HG03439 (cell line): Measurements from ENCODE around the gene SGCG.
"Not testable (repeated sequence)": the region's sequence is repeated elsewhere in the genome, so short reads cannot be mapped to it uniquely, and the experiment has no call there.

ENCODE experiments used
- ATAC-seq: cut with Tn5 transposase; IDR thresholded peaks from one replicate; pipeline ENCODE4 v1.9.1; 2021; ENCODE audit warnings: mild to moderate bottlenecking, moderate library complexity; ENCODE audit not compliant: unreplicated experiment

SGCG gene, protein sequence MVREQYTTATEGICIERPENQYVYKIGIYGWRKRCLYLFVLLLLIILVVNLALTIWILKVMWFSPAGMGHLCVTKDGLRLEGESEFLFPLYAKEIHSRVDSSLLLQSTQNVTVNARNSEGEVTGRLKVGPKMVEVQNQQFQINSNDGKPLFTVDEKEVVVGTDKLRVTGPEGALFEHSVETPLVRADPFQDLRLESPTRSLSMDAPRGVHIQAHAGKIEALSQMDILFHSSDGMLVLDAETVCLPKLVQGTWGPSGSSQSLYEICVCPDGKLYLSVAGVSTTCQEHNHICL

DNA sequence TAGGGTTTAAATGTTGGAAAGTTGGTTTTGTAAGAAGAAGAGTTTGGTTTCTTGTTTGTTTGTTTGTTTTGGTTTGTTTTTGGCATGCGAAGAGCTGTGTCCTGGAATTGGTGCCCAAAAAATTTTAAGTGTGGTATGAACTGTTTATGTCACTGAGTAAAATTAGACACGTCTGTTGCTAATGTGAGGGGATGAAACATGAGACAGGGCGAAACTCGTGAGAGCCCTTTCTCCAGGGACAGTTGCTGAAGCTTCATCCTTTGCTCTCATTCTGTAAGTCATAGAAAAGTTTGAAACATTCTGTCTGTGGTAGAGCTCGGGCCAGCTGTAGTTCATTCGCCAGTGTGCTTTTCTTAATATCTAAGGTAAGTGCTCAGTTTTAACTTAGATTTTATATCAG is at the start of gene SGCG:
Gene SGCG, plus strand, starts transcription at position 269 of the 400 bp plus-strand sequence. CDS start 22,716 bp downstream, outside the sequence.
- no peak for ATAC-seq

DNA sequence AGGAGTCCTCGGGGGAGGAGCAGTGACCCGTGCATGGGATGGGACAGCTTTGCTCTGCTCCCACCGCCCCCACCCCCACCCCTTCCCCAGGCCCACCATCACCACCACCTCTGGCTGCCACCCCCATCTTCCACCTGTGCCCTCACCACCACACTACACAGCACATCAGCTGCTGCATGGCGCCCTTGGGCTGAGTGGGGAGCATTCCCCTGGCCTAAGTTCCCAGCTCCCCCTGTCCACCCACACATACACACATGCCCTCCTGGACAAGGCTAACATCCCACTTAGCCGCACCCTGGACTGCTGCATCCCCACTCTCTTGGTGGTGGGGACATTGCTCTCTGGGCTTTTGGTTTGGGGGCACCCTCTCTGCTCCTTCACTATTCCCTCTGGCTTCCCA is 46.2 kb upstream of the SGCG start:
- no peak for ATAC-seq

DNA sequence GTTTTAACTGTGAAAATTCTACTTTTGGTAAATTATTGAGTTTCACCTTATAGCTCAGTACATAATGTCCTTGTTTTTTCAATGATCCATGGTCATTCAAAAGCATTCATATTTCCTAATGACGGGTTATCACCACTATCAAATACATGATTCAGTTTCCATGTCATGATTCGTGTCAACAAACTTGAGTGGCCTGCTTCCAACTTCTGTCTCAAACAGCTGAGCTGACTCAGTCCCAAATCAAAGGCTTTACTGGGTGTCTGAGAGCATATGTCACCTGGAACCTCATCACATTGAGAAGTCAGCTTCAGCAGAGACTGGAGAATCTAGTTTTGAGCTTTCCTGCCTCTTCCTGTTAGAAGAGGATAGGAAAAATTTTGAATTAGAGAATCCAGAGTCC is 40.3 kb upstream of the SGCG start:
- ATAC-seq: no peak

DNA sequence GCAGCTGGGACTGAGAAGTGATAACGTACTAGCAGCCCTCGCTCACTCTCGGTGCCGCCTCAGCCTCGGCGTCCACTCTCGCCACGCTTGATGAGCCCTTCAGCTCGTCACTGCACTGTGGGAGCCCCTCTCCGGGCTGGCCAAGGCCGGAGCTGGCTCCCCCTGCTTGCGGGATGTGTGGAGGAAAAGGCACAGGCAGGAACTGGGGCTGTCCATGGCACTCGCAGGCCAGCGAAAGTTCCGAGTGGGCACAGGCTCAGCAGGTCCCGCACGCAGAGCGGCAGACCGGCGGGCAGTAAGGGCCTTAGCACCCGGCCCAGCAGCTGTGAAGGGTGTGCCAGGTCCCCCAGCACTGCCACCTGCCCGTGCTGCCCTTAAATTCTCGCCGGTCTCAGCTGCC is 38.8 kb upstream of the SGCG start:
- no peak for ATAC-seq

DNA sequence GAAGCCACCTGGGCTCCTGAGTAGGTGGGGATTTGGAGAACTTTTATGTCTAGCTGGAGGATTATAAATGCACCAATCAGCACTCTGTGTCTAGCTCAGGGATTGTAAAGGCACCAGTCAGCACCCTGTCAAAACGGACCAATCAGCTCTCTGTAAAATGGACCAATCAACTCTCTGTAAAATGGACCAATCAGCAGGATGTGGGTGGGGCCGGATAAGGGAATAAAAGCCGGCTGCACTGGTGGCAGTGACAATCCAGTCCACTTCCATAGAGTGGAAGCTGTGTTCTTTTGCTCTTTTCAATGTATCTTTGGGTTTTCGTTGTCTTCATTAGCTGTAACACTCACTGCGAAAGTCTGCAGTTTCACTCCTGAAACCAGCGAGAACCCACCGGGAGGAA is 38.2 kb upstream of the SGCG start:
- ATAC-seq: not testable (repeated sequence)

DNA sequence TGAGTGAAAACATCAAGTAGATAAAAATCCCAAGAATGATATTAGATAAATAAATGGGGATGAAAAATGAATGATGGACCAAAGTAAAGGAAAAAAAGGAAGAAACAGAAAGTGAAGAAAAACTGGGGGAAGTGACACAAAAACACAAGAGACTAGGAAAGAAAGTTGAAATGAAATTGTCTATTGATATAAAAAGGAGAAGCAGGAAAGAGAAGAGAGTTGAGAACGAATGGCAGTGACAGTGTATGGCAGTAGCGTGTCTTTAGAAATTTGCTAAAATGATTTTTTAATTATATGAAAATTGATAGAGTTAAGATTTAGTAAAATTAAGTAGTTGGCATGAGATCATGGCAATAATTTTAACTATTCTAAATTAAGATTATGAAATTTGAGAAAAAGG is 36.3 kb upstream of the SGCG start:
- ATAC-seq: no peak

DNA sequence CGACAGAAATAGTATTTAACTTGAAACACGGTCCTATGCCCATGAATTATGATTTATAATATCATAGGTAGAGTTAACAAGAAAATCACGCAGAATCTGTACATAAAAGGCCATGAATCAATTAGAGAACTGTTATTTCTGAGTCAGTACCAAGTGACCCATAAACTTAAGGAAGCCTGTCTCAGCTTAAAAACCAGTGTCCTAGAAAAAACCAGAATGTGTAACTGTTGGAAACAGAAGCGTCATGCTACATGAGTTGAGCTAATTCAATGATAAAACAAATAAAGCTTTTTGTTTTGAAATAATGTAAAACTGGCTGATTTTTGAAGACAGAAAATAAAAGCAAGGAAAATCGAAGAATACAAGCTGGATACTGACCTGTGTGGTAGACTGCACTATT is 34.8 kb upstream of the SGCG start:
- no peak for ATAC-seq

DNA sequence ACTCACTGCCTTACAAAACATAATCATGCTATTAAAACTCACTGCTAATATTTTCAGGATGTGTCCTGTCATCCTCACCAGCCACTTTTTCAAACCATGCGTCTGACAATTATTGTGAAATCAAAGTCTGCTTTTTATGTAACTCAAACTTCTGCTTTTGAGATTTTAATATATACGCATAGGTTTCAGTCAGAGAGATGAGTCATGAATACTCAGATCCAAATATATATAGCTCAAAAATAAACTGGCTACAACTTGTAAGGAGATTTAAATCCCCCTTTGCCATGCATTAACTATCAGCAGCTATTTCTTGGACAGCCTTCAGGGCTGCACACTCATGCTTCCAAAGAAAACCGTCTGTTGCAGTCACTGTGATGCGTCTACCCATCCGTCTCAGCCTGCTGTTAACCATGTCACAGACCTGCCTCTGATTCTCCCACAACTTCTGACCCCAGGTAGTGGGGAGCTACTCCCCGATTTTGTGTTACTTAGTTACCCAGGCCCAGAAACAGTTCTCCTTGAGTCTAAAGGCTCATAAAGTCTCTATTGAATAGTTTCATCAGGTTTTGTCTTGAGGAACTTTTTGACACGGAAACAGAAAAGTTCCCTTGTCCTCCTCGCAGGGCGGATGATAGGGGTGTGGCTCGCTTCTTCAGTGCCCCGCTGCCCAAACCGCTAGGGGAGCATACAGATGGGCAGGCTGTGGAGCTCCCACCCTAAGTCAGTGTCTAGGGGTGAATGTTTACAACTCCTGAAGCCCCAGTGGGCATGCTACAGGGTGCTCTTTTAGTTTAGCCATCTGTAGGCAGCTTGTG is 33.8 kb upstream of the SGCG start:
- no peak for ATAC-seq

DNA sequence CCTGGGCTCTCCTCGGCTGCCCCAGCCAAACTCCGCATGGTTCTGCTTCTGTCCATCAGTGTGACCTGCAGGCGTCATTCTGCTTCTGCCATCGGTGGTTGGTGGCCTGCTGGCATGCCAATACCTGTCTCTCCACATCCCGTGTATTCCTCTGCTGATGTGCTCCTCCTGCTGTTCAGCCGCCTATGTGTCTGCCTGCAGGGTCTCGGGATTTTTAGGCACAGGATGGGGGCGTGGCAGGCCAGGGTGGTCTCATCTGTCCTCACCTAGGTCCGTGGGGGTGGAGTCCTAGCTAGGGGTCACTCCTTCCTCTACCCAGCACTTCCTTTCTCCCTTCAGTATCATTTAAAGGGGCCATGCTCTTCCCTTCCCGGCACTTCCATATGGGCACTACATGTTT is 33.0 kb upstream of the SGCG start:
- ATAC-seq: no peak

DNA sequence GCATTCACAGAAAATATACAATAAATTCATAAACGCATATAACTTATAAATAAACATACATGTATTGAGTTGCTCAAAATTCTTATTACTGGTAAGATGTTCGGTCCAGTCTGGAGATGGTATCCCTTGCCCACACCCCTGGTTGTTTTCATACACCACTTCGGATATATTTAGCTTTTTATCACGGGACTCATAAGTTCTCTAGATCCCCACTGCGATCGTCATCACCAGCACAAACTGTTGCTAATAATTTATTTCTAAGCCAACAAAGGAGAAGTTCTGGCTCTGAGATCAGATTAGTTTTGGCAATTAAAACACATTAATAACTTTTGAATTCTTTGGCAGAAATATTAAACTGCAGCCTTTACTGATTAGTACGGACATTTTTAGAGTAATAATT is 23.0 kb upstream of the SGCG start:
- no peak for ATAC-seq

DNA sequence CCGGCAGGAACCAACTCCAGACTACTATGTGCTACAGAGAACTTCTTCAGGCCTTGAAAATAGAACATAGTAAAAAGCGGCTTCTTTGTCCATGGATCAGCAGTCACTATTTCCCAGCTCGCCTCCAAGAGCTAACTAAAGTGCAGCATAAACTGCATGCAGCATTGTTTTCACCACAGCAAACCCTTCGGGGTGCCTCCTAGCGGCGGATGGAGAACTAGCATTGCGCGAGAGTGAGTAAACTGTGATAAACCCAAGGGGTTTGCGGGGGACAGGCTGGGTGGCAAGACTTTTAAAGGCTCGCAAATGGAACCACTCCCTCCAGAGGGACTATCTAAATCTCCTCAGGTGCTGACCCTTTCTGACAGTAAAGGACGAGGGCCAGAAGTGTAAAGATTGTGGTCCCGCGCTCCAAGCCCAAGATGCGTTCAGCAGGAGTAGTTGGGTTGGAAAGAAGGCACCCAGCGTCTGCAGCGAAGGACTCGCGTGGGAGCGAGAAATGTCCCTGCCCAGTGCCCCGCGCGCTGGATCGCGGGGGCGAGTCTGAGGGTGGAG is 21.5 kb upstream of the SGCG start:
- no peak for ATAC-seq

DNA sequence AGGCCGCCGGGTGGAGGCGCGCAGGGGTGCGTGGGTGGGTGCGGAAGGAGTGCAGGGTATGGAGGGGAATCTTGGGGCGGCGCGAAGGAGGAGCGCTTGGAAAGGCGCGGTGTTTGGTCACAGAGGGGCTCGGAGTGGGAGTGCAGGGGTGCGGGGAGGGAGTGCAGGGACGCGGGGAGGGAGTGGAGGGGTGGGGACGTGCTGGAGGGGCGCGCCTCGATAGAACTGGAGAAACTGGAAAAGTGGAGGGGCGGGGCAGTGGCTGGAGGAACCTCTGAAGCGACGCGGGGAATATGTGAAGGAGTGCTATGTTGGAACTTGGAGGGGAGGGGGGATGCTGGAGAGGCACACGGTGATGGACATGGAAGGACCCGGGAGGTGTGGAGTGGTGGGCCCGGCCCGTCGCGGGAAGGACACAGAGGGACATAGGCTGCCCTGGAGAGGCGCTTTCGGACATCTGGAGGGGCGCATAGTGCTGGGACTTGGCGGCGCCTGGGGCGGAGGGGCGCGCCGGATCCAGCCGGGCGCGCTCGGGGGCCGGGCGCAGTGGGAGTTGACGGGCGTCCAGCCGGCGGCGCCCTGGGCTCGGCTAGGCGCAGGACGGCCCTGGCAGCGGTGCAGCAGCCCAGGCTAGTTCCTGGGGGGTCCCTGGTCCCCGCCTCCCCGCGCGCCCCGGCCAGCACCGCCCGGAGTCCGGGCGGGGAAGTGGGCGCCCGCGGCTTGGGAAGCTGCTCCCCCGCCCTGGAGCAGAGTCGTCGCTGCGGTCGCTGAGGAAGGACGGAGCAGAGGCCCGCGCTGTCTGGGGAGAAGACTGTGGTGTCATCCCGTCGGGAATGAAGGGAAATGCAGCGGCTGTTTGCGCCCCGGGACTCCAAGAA is 20.8 kb upstream of the SGCG start:
- ATAC-seq: no peak

DNA sequence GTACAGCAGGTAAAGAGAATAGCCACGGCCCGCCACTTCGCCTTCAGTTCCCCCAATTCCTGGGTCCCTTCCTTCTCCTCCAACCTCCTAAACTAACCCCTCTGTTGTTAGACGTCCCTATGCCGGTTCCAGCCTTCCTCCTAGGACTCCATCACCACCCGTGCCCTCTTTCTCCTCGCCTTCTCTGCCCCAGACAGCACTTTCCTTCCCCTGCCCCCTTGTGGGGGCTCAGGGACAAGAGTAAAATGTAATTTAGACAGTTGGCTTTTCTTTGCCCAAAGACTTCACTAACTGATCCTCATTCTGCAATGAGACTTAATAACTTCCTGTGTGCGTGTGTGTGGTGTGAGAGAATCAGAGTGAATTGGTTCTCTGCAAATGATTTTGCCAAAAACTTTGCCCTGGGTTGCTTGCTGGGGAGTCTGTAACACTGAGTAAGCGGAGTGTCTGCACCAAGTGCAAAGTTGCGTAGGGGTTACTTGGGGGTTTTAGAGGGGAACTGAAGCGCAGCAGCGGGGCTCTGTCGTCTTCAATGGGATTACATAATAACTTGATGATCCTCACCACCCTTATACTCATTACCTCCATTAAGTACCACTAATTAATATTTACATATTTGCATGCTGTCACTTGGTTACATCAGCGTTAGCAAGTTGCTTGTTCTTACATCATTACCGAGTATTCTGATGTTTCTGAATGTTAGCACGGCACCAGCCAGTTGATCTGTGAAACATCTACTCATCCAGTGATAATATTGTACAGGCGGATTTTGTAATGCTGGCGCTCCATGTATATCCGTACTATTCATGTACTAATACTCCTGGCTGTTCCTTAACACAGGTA is 19.9 kb upstream of the SGCG start:
- no peak for ATAC-seq

DNA sequence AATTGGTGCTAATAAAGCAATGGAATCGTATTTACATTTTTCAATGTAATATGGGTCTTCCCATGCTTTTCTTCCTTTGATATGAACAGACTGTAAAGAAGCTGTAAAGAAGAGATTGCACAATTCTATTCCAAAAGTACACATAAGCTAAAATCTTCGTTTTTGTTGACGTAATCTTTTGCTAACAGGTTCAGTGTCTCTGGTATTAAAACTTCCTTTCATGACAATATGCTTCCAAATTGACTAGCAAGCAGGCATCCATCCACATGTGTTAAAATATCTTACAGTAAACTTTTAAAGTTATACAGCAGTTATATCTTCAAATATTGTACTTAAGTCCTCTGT is 19.3 kb upstream of the SGCG start:
- no peak for ATAC-seq

DNA sequence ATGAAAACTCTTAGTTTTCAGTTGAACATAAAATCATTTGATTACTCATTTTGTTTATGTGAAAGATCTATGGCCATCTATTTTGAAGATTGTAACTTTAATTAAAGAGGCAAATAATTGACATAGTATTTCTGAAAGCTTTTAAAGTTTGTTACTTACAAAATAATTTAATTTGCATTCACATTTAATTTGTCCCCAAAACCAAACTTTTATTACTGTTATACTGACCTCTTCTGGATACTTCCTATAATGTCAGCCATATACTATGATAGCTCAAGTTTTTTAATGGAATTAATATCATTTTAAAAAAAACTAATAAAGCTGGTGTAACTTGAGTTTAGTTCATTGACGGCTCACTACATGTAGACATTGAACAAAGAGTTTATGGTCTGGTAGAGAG is 4.9 kb upstream of the SGCG start:
- ATAC-seq: no peak

DNA sequence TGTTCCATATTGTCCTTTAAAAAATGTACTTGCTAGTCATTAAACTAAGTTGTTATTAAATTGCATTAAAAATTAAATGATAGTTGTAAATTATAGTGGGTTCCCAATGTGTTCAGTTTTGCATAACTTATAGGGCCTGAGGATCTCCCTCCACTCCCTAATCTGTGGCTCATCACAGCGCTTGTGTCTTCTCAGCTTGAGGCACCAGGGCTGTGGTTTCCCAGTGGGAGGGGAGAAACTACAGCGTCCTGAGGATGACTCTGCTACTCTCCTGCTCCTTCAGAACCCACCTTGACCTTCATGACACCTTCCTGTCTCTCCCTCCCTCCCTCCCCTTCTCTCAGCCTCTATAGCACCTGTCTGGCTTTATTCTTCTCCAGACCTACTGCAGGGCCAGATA is 1.4 kb downstream of the SGCG start:
- ATAC-seq: no peak

DNA sequence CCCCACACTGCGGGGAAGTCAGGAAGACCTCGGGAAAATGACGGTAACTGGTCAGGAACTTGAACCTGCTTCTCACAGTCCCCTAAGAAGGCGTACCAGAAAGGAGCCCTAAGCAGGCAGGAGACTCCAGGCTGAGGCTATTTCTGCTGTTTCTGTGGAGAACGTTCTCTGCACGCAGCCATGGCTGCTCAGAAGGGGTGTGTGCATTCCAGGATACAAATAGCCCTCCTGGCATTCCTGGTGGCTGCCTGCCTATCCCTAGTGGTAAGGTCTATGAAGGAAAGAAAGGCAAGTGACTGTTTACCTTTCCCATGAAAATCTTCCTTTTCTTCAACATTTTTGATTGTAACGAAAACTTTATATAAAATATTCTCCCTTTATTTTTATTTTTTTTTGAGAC is 2.5 kb downstream of the SGCG start:
- ATAC-seq: no peak

DNA sequence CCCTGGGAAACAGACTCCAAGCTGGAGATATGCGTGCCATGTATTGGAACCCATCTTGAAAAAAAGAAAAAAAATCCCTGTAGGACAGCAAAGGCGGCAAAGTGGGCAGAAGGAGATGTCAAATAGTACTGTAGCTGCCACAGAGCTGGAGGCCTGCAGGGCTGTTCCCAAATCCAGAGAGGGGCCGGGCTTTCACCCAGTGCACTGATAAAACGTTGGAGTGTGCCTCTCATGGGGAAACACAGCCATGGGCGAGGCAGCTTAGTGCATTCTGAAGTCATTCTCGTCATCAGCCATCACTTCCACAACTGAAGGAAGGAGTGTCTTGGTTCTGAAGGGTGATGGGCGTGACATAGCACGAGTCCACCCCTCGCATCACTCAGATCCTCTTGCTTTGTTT is 4.8 kb downstream of the SGCG start:
- no peak for ATAC-seq

DNA sequence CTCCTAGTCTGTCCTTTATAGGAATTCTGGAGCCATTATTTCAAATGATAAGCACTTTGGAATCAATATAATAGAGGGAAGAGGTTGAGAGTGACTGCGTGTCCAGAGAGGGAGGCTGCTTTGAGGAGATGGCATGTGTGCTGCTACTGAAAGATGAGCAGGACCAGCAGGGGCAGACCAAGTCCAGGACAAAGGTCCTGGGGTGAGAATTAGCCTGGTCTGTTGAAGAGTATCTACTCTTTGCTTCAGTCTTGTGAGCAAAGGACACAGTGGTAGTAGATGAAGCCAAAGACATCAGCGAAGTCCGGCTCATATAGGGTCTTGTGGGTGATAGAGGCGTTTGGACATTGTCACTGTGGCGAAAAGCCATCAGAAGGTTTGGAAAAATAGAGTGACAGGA is 21.1 kb downstream of the SGCG start:
- ATAC-seq: no peak

DNA sequence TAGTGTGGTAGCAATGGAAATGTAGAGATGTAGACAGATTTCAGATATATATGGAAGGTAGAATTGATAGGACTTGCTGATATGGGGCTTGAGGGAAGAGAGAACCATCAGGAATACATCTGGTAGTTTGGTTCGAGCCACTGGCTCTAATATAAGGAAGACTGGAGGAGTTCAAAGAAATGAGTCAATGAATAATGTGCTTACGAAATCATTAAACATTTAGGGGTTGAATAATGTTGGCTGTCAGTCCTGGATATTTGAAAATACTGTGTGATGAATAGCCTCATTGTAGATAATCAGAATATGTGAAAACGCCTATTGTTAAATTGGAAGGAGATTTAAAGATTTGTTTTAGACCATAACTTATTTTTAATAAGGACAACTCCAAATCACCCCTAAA is 21.6 kb downstream of the SGCG start:
- ATAC-seq: no peak

DNA sequence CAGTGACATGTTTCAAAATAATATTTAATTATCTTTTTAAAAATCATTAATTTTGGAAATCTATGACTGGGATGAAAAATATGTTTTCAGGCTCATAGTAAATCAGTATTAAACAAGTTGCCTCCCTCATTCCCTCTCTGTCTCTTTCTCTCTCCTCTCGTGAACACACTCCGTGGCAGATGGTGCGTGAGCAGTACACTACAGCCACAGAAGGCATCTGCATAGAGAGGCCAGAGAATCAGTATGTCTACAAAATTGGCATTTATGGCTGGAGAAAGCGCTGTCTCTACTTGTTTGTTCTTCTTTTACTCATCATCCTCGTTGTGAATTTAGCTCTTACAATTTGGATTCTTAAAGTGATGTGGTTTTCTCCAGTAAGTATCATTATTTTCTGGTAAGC is 22.7 kb downstream of the SGCG start:
- no peak for ATAC-seq
